ENCODE results near the gene OIT3. TPM values are rescaled to one million over a fixed set of nuclear protein-coding genes. Genes with fewer than 3 reads are reported as not detected.

The OIT3 gene
- total and polyA plus RNA-seq, 2 of the 8 experiments (the other 6 are each of a cell fraction or from before 2014, with no cell fraction given), result not detected

DNA sequence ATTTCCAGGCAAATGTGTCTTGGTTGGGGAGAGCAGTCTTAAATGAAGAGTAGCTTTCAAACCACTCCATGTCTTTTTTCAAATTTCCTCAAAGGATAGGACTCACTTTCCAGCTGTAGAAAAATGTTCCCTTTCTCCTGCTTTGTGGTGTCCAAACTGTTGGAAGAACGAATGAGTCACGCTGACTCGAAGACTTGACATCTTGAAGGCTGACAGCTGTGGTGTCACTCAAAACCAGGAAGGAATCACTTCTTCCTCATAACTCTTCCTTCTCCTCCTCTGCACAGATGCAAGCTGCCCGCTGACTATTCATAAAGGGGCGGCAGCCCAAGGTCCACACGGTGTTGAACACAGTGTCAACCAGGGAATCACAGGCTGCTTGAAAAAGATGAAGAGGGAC, 41.8 kb downstream of the OIT3 start (continued):
- TF ChIP-seq POU5F1 (IDR thresholded peaks at IDR 0.05; ENCODE audit: low read depth, low read length), result no peak

Data from H1 (cell line).